Psoas muscle (tissue), 8 donors: ENCODE results near the gene HOXC12. TPM values are rescaled to one million over a fixed set of nuclear protein-coding genes. Genes with fewer than 3 reads are reported as not detected.

Experiments
- ATAC-seq, 4 donors: fragments of 200-7000 bp; cut with Tn5 transposase; one replicate each; pipeline ENCODE4 v1.9.1; 2020; ENCODE audit warnings: moderate library complexity in 3 of 4, mild to moderate bottlenecking in 2 of 4
- DNase-seq, 2 donors: peaks; one replicate each; pipeline ENCODE4 v3.0.0-alpha.2; 2020
- H3K27ac ChIP-seq: fragments of 200-600 bp; one replicate; pipeline ENCODE4 v1.8.0; 2022
- H3K27me3 ChIP-seq, 3 donors: fragments of 200-600 bp in 1 of 3; one replicate each; pipeline versions ENCODE4 v1.6.1 to v1.8.0; 2013 to 2022; ENCODE audit warnings: low read length in 2 of 3, mild to moderate bottlenecking in 2 of 3, moderate library complexity in 1 of 3; ENCODE audit not compliant: insufficient read depth in 3 of 3
- H3K36me3 ChIP-seq, 2 donors: fragments of 200-600 bp in 1 of 2; one replicate each; pipeline versions ENCODE4 v1.6.1 to v1.8.0; 2013 to 2022; ENCODE audit warnings: low read depth in 1 of 2, mild to moderate bottlenecking in 1 of 2, moderate library complexity in 1 of 2; ENCODE audit not compliant: insufficient read depth in 1 of 2
- H3K4me1 ChIP-seq: fragments of 200-600 bp; one replicate; pipeline ENCODE4 v1.8.0; 2022
- H3K4me3 ChIP-seq: fragments of 200-600 bp; one replicate; pipeline ENCODE4 v1.8.0; 2022; ENCODE audit warnings: mild to moderate bottlenecking
- H3K9me3 ChIP-seq: fragments of 200-600 bp; one replicate; pipeline ENCODE4 v1.8.0; 2022
- CTCF ChIP-seq: fragments of 200-600 bp; IDR thresholded peaks from one replicate; pipeline ENCODE4 v1.8.0; 2022; ENCODE audit warnings: antibody characterized with exemption
- WGBS, 3 donors: extraction: QIAGEN DNeasy Blood & Tissue Kit; methylation state at CpG; one replicate each; pipeline versions ENCODE4 v1.1.6 to v1.1.7; 2013; 5-methylcytosine and 5-hydroxymethylcytosine counted together
- intact Hi-C, 2 donors: fragments of 100-400 bp; cut with DNase I; formaldehyde crosslinking; loops; one replicate each; pipeline versions ENCODE4 v1.11.0 to v1.14.2; 2022
- polyA plus RNA-seq, 3 donors: library from polyadenylated mRNA; stranded (reverse); fragments of 200-250 nt; gene quantifications; one replicate each; pipeline ENCODE4 v1.2.3, GENCODE V29; 2013
- total RNA-seq, 4 donors: library from RNA; stranded (reverse); fragmentation: NEBNext Ultra II Directional in 2 of 4; extraction: Animal tissue kit (Norgen Biotek cat#: 25700) in 2 of 4; gene quantifications; one replicate each; pipeline versions ENCODE4 v1.2.1 to v1.2.4, GENCODE V29; 2021 to 2023
- donor health status: healthy with polysubstance abuse.
- donor health status: DM: no; HTN: no; CAD: no; lungs with moderate emphysema.
- donor health status: Bipolar disorder and iron deficiency.
- donor health status: healthy.
- donor health status: DM: yes; HTN: yes; CAD: no.
- donor health status: DM: no; HTN: no; CAD: no.
- donor health status: DM: no; HTN: no; CAD: no.
- donor health status: DM: yes; HTN: yes; CAD: no.

Gene HOXC12
- total and polyA plus RNA-seq, 7 donors = under 0.01 to 0.01 TPM; not detected in 5

DNA sequence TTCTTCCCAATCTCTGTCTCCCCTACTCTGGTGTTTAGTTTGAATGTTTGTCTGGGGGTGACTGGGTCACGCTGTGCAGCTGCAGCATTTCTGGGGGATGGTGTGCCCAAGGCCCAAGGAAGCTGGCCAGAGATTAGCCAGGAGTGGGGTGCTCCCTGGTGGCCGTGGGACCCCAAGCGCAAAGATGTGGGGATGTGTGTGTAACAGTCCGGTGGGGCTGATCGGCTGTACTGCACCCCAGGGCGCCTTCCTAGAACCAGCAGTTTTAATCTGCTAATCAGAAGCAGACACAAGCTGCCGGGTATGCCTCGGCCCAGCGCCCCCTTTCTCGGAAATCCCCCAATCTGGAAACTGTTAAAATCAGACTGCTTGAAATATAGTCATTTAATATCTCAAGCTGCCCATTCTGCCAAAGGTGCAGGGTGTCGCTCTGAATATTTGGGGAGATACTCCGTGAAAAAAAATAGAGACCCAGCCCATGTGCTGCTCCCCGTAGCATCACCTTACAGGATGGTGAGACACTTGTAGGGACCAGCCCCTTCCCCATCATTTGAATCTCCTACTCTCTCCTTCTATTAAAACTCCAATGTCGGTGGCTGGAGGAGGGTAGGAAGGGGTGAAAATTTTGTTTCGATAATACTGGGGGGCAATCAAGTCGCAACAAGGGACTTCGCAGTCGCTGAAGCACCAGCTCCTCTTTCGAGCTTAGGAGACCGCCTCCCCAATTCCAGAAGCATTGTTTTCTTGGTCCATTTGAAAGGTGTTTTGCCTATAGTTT, 49.5 kb downstream of the HOXC12 start:
- WGBS, 3 donors = 53 to 63% (median 54%) methylated on average over 20 of the region's 20 CpGs
- H3K27me3 ChIP-seq = no peaks in the 10 kb centered on the region
- peak overlapping the region; percentile 95 for H3K27ac ChIP-seq
- peak overlapping the region; percentile 78 for H3K4me3 ChIP-seq
- H3K9me3 ChIP-seq = no peaks in the 10 kb centered on the region
- TF ChIP-seq CTCF = no peak
- DNase-seq (peak in 1 of 2 donors; percentile 46), ATAC-seq (no peak)
- intact Hi-C loops = loop anchor here in 1 of 2 donors (5.0 kb wide), 1 partner anchor 273 kb away; no protein-coding TSS in a partner anchor
- peaks cover 19% of the 10 kb centered on the region for H3K4me1 ChIP-seq
- no peaks in the 10 kb centered on the region for H3K36me3 ChIP-seq

DNA sequence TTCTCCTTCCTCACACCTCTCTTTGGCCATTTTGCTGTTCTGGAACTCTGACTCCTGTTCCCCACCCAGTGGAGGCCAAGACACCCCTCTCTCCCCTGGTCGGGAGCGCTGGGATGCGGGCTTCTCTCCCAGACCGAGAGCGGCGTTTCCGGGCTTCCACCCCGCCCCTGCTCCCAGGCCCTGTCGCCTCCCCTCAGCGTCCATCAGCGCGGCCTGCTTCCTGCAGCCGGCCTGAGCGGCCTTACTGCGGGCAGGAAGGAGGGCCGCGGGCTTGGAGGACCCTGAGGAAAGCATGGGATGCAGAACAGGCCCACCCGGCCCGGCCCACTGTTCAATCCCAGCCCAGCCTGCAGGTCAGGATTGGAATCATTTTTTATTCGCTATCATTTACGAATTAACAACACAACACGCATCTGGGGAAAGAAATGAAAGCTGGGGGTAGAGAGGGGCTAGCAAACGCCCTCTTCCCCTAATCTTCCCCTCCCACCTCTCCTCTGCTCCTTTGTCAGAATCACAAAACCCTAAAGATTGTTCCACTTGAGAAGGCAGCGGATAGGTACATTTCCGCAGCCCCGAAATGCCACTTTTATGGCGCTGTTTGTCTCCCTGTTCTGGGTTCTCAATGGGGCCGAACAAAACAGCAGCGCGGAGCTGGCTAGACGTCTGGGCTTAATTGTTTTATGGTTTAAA, 50.3 kb downstream of the HOXC12 start:
- intact Hi-C loops = loop anchor here in 1 of 2 donors (5.0 kb wide), 2 partner anchors 192 to 272 kb away; no protein-coding TSS in a partner anchor
- DNase-seq (peak in 1 of 2 donors; percentile 78), ATAC-seq (no peak)
- Histone ChIP-seq H3K27ac (peak overlapping the region; percentile 95), H3K36me3 (no peaks in the 10 kb centered on the region), H3K4me3 (peak overlapping the region; percentile 78), H3K4me1 (peaks cover 19% of the 10 kb centered on the region), H3K27me3 (no peaks in the 10 kb centered on the region), H3K9me3 (no peaks in the 10 kb centered on the region)
- TF ChIP-seq CTCF = no peak
- WGBS, 3 donors = 44 to 55% (median 49%) methylated on average over 31 of the region's 31 CpGs

DNA sequence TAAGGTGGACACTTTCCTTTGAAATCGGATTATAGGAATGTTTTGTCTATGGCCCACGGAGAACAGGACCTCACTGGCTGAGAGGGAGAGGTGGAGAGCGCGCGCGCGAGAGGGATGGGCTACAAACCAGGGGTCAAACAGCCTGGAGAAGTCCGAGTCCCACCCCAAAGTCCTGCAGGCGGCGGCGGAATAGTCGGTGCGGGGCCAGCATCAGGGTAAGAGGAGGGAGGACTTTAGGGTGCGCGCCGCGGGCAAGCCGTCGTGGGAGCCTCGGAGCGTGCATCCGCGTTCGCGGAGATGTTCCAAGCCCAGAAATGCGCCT, 50.8 kb downstream of the HOXC12 start:
- Histone ChIP-seq H3K27ac (peak overlapping the region; percentile 95), H3K9me3 (no peaks in the 10 kb centered on the region), H3K36me3 (no peaks in the 10 kb centered on the region), H3K27me3 (no peaks in the 10 kb centered on the region), H3K4me1 (peaks cover 22% of the 10 kb centered on the region), H3K4me3 (peak overlapping the region; percentile 78)
- 25 to 32% (median 26%) methylated on average over 26 of the region's 26 CpGs for WGBS, 3 donors
- TF ChIP-seq CTCF = no peak
- ATAC-seq (no peak), DNase-seq (peak in 1 of 2 donors; percentile 64)
- intact Hi-C loops = loop anchor here in 1 of 2 donors (5.0 kb wide), 1 partner anchor 192 kb away; no protein-coding TSS in a partner anchor

DNA sequence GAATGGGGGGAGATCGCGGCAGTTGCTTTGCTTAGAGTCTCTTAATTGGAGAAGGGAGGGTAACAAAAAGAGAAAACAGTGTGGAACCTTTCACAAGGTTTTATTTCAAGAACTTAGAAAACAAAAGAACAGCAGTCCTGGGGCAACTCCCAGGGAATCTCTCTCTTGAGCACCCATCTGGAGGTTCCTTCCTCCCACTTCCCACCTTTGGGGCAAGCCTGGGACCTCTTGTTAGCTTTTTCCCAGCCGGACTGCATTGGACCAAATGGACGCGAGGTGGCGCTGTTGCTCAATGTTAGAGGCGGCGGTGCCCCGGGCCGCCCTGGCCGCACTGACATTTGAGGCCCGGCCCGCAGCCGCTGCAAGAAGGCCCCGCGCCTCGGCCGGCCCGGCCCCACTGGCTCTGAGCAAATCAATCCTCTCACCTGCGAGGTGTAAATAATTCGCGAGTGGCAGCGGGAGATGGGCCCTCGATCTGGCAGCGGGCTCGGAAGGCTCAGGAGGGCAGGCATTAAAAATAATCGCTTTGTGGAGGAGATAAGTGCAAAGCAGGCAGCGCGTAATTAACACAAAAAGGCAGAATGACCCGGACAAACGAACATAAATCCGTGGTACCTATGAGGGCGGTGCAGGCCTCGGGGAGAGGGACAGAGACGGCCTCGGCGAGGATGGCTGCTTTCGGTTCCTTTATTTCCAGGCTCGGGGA, 51.3 kb downstream of the HOXC12 start:
- ATAC-seq (peak; percentile 80 to 88 (median 83)), DNase-seq (peak; percentile 90 to 95)
- no peaks in the 10 kb centered on the region for H3K9me3 ChIP-seq
- H3K27me3 ChIP-seq = no peaks in the 10 kb centered on the region
- peak; percentile 95 for TF ChIP-seq CTCF
- WGBS, 3 donors = 4 to 10% (median 7%) methylated on average over 39 of the region's 39 CpGs
- H3K36me3 ChIP-seq = no peaks in the 10 kb centered on the region
- intact Hi-C loops = loop anchor here (1.0 to 5.0 kb wide), 4 partner anchors 14 to 195 kb away; no protein-coding TSS in a partner anchor
- H3K4me1 ChIP-seq = peaks cover 24% of the 10 kb centered on the region
- H3K4me3 ChIP-seq = peak overlapping the region; percentile 78
- peak overlapping the region; percentile 95 for H3K27ac ChIP-seq
